ENCODE results near the gene KCNJ2.

Gene KCNJ2

DNA sequence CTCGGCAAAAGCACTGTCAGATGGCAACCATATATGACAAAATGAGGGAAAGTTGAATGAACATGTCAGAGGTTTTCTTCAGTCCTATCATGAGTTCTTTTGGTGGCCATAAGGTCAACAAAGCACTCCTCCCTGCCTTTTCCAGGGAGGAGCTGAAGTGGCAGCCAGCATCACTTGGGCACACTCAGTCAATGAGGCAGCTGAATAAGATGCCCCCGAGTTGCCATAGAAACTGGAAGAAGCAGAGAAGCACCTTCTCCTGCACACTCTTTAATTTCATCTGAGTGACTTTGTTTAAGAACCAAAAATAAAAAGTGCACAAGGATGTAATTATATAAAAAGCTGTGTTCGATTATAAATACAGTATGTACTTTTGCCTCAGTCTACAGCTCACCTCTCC lies 16.0 kb downstream of the KCNJ2 start:
- no peak overlapping the region for H3K9ac ChIP-seq
- no peaks in the 10 kb centered on the region for H3K36me3 ChIP-seq (ENCODE audit: insufficient read depth)
- TF ChIP-seq CTCF (conservative IDR thresholded peaks at IDR 0.05; ENCODE audit: low read depth, low read length) = no peak
- no peak overlapping the region for H2AFZ ChIP-seq (ENCODE audit: low read depth)
- H3K4me3 ChIP-seq (IDR thresholded peaks at IDR 0.05; ENCODE audit: insufficient read depth, low read depth, low read length) = no peak overlapping the region
- no peaks in the 10 kb centered on the region for H3K4me1 ChIP-seq (ENCODE audit: low read depth, poor library complexity, severe bottlenecking)
- H3K27ac ChIP-seq = no peak overlapping the region
- H3K27me3 ChIP-seq (ENCODE audit: insufficient read depth, low read depth) = no peaks in the 10 kb centered on the region
- H4K20me1 ChIP-seq (ENCODE audit: insufficient read depth) = no peaks in the 10 kb centered on the region
- no peak overlapping the region for H3K4me2 ChIP-seq
- no peaks in the 10 kb centered on the region for H3K79me2 ChIP-seq (ENCODE audit: insufficient read depth, low read depth)

DNA sequence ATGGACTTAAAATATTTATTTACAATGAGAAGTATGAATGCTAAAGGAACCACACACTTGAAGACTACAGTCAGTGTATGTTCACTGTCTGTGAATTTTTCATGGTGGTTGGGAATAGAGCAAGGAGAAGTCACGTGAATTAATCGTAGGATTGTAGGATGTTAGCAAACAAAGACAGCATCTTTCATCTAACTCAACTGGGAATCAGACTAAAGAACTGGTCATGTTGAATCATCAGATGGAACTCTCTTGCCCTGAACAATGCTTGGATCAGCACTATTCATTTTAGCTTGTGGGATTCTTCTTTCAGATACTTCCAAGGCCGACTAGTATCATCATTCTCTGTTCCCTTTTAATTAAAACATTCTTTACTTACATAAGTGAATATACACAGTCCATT lies 18.1 kb downstream of the KCNJ2 start:
- no peak overlapping the region for H3K4me2 ChIP-seq
- H2AFZ ChIP-seq (ENCODE audit: low read depth) = no peak overlapping the region
- no peaks in the 10 kb centered on the region for H3K79me2 ChIP-seq (ENCODE audit: insufficient read depth, low read depth)
- no peaks in the 10 kb centered on the region for H3K36me3 ChIP-seq (ENCODE audit: insufficient read depth)
- H4K20me1 ChIP-seq (ENCODE audit: insufficient read depth) = no peaks in the 10 kb centered on the region
- H3K4me3 ChIP-seq (IDR thresholded peaks at IDR 0.05; ENCODE audit: insufficient read depth, low read depth, low read length) = no peak overlapping the region
- no peaks in the 10 kb centered on the region for H3K4me1 ChIP-seq (ENCODE audit: low read depth, poor library complexity, severe bottlenecking)
- TF ChIP-seq CTCF (conservative IDR thresholded peaks at IDR 0.05; ENCODE audit: low read depth, low read length) = no peak
- no peak overlapping the region for H3K9ac ChIP-seq
- no peak overlapping the region for H3K27ac ChIP-seq
- no peaks in the 10 kb centered on the region for H3K27me3 ChIP-seq (ENCODE audit: insufficient read depth, low read depth)

- H3K4me3 ChIP-seq (IDR thresholded peaks at IDR 0.05; ENCODE audit: insufficient read depth, low read depth, low read length) = no peak overlapping the region
Measured at GRCh38 chr17:70190959-70191805, 21.9 kb downstream of the KCNJ2 start.

GRCh38 chr17:70195091-70195490 lies 25.8 kb downstream of the KCNJ2 start:
- no peaks in the 10 kb centered on the region for H3K27me3 ChIP-seq (ENCODE audit: insufficient read depth, low read depth)
- no peak overlapping the region for H3K4me3 ChIP-seq (IDR thresholded peaks at IDR 0.05; ENCODE audit: insufficient read depth, low read depth, low read length)
- H2AFZ ChIP-seq (ENCODE audit: low read depth) = no peak overlapping the region
- no peak overlapping the region for H3K4me2 ChIP-seq
- no peaks in the 10 kb centered on the region for H3K4me1 ChIP-seq (ENCODE audit: low read depth, poor library complexity, severe bottlenecking)
- H3K79me2 ChIP-seq (ENCODE audit: insufficient read depth, low read depth) = no peaks in the 10 kb centered on the region
- no peak for TF ChIP-seq CTCF (conservative IDR thresholded peaks at IDR 0.05; ENCODE audit: low read depth, low read length)
- no peak overlapping the region for H3K9ac ChIP-seq
- H3K27ac ChIP-seq = no peak overlapping the region
- no peaks in the 10 kb centered on the region for H4K20me1 ChIP-seq (ENCODE audit: insufficient read depth)
- H3K36me3 ChIP-seq (ENCODE audit: insufficient read depth) = no peaks in the 10 kb centered on the region

More at GRCh38 chr17:70190959-70191805, 21.9 kb downstream of the KCNJ2 start:
- no peaks in the 10 kb centered on the region for H3K4me1 ChIP-seq (ENCODE audit: low read depth, poor library complexity, severe bottlenecking)
- H4K20me1 ChIP-seq (ENCODE audit: insufficient read depth) = no peaks in the 10 kb centered on the region
- H3K9ac ChIP-seq = no peak overlapping the region
- TF ChIP-seq CTCF (conservative IDR thresholded peaks at IDR 0.05; ENCODE audit: low read depth, low read length) = no peak
- no peaks in the 10 kb centered on the region for H3K27me3 ChIP-seq (ENCODE audit: insufficient read depth, low read depth)
- H3K27ac ChIP-seq = no peak overlapping the region
- no peaks in the 10 kb centered on the region for H3K79me2 ChIP-seq (ENCODE audit: insufficient read depth, low read depth)
- H3K4me2 ChIP-seq = no peak overlapping the region
- H2AFZ ChIP-seq (ENCODE audit: low read depth) = no peak overlapping the region
- H3K36me3 ChIP-seq (ENCODE audit: insufficient read depth) = no peaks in the 10 kb centered on the region

Measured in KMS-11 (cell line).